Gastroesophageal sphincter (tissue), 4 donors: ENCODE measurements around the gene CCN5. TPM values are rescaled to one million over a fixed set of nuclear protein-coding genes. Genes with fewer than 3 reads are reported as not detected.

Experiments
- ATAC-seq: fragments of 150-250 bp; one replicate; pipeline ENCODE4 v1.9.1; 2016; ENCODE audit warnings: mild to moderate bottlenecking, moderate library complexity
- H3K27ac ChIP-seq, 4 donors: fragments of 200-600 bp; sonication (generic) in 3 of 4; 1 replicate in 3 of 4; 2 replicates in 1 of 4; pipeline ENCODE4 v1.5.1; 2016 to 2019
- H3K27me3 ChIP-seq: fragments of 200-600 bp; sonication (generic); one replicate; pipeline ENCODE4 v1.5.1; 2019
- H3K36me3 ChIP-seq, 2 donors: fragments of 200-600 bp; sonication (generic); one replicate each; pipeline ENCODE4 v1.5.1; 2019; ENCODE audit warnings: control low read depth in 1 of 2
- H3K4me1 ChIP-seq, 3 donors: fragments of 200-600 bp; sonication (generic); 1 replicate in 2 of 3; 2 replicates in 1 of 3; pipeline ENCODE4 v1.5.1; 2016 to 2019; ENCODE audit warnings: control low read depth in 2 of 3
- H3K4me3 ChIP-seq, 2 donors: fragments of 200-600 bp; sonication (generic); one replicate each; pipeline ENCODE4 v1.5.1; 2019; ENCODE audit warnings: mild to moderate bottlenecking in 1 of 2, moderate library complexity in 1 of 2
- H3K9me3 ChIP-seq, 3 donors: fragments of 200-600 bp; sonication (generic); one replicate each; pipeline ENCODE4 v1.5.1; 2017 to 2019; ENCODE audit warnings: control low read depth in 2 of 3
- CTCF ChIP-seq, 4 experiments: fragments of 200-600 bp in 2 of 4; fragments of 450-650 bp in 2 of 4; sonication (generic) in 1 of 4; IDR thresholded peaks; one replicate each; pipeline ENCODE4 v1.5.1; 2017 to 2019; ENCODE audit warnings: antibody characterized with exemption in 4 of 4, mild to moderate bottlenecking in 2 of 4, moderate library complexity in 2 of 4
- EP300 ChIP-seq: sonication (generic); formaldehyde crosslinking; IDR thresholded peaks from one replicate; pipeline ENCODE4 v1.6.1; 2017; ENCODE audit warnings: antibody characterized with exemption, mild to moderate bottlenecking
- POLR2A ChIP-seq, 2 donors: fragments of 450-650 bp; IDR thresholded peaks; one replicate each; pipeline ENCODE4 v1.6.1; 2017; ENCODE audit warnings: antibody characterized with exemption in 2 of 2, mild to moderate bottlenecking in 2 of 2, moderate library complexity in 1 of 2
- POLR2AphosphoS5 ChIP-seq: sonication (generic); formaldehyde crosslinking; IDR thresholded peaks from one replicate; pipeline ENCODE4 v1.6.1; 2017; ENCODE audit warnings: antibody characterized with exemption
- WGBS, 2 donors: methylation state at CpG; one replicate each; pipeline ENCODE4 v1.1.5; 2018; ENCODE audit warnings: low coverage in 1 of 2; 5-methylcytosine and 5-hydroxymethylcytosine counted together
- total RNA-seq, 4 donors: library from RNA; depleted of rRNA; stranded (reverse); fragments of >200 nt; gene quantifications; one replicate each; pipeline ENCODE4 v1.1.0, GENCODE V29; 2016

CCN5 gene
- total RNA-seq, 4 donors from 2014 or later: 52.9 to 359 (median 146) TPM

GRCh38 chr20:44705364-44706094 is 9.6 kb upstream of the CCN5 start:
- Histone ChIP-seq H3K9me3 (no peaks in the 10 kb centered on the region), H3K27ac (peak overlapping the region; percentile 44 to 86 (median 82)), H3K4me3 (no peak overlapping the region), H3K4me1 (peaks cover 7 to 57% (median 32%) of the 10 kb centered on the region in 3 donors), H3K36me3 (no peaks in the 10 kb centered on the region), H3K27me3 (no peaks in the 10 kb centered on the region)
- WGBS, 2 donors: 69 to 83% methylated on average over 2 to 4 of the region's 4 CpGs
- ATAC-seq: no peak
- no peak for TF ChIP-seq EP300

DNA sequence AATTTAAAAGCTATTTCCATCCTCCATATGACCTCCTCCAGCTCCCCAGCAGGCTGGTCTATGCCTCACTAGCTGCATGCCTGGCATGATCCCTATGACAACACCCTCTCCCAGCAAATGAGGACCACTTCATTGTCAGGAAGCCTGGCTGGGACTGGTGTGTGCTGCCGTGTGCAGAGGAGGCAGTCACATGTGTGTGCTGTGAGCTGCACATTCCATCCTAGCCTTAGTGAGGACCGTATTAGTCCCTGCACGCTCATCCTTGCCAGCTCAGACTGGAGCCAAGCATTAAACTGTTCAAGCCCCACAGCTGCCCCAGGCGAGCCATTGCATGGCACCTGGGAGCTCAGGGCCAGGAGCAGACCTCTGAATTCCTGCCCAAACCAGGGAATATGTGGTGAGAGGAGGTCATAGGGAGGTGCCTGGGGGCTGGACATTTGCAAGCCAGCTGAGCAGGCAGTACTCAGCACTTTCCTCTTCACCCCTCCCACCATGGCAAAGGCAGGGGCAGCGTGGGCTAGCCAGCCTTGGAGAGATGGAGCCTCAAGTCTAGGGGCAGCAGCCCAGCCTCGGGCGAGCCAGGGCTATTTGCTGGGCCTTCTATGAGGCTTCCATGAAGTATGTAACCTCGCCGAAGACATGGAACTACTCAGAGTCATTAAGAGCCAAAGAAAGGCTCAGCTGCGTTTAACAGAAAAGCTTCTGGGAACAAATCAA is 8.7 kb upstream of the CCN5 start:
- ATAC-seq: peak; percentile 83
- peak; percentile 53 for TF ChIP-seq POLR2AphosphoS5
- TF ChIP-seq EP300: no peak
- WGBS, 2 donors: 44% methylated on average over 2 of the region's 10 CpGs; no CpG with 5 or more reads in 1 of the 2 donors
- H3K4me3 ChIP-seq: no peak overlapping the region
- no peaks in the 10 kb centered on the region for H3K36me3 ChIP-seq
- H3K27ac ChIP-seq: peak overlapping the region; percentile 44 to 86 (median 82)
- H3K9me3 ChIP-seq: no peaks in the 10 kb centered on the region
- H3K27me3 ChIP-seq: no peaks in the 10 kb centered on the region
- H3K4me1 ChIP-seq: peaks cover 7 to 47% (median 24%) of the 10 kb centered on the region in 3 donors

- no peaks in the 10 kb centered on the region for H3K9me3 ChIP-seq
- no peaks in the 10 kb centered on the region for H3K27me3 ChIP-seq
- peak overlapping the region in 3 of 4 donors; percentile 36 to 85 (median 78) for H3K27ac ChIP-seq
- H3K4me3 ChIP-seq: no peak overlapping the region
- ATAC-seq: no peak
- peaks cover 7 to 41% (median 22%) of the 10 kb centered on the region in 3 donors for H3K4me1 ChIP-seq
- H3K36me3 ChIP-seq: no peaks in the 10 kb centered on the region
- 68 to 79% methylated on average over 4 to 5 of the region's 5 CpGs for WGBS, 2 donors
- TF ChIP-seq POLR2AphosphoS5 (no peak), CTCF (IDR thresholded peaks at IDR 0.05) (no peak), POLR2A (IDR thresholded peaks at IDR 0.05) (no peak), EP300 (no peak)
Observed at GRCh38 chr20:44707018-44707579, 8.1 kb upstream of the CCN5 start.

DNA sequence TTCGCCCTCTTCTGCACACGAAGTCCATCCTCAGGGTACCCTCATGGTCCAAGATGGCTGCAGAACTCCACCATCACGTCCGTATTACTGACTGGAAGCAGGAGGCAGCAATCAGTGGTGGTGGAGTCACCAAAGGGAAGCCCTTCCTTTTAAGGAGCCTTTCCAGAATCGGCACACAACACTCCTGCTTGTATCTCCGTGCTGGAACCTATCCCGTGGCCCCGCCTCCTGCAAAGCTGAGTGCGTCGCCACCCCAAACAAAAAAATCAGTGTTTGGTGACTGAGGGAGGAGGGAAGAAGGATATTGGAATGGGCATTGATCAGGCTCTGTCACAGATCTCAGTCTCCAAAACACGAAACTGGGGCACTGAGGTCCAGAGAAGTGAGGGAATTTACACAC is 5.8 kb upstream of the CCN5 start:
- 68 to 100% methylated on average over 2 to 10 of the region's 11 CpGs for WGBS, 2 donors
- H3K27ac ChIP-seq: peak overlapping the region in 1 of 4 donors; percentile 22
- H3K4me3 ChIP-seq: no peak overlapping the region
- no peak for TF ChIP-seq POLR2A (IDR thresholded peaks at IDR 0.05)
- TF ChIP-seq POLR2AphosphoS5: no peak
- peaks cover 5 to 38% (median 16%) of the 10 kb centered on the region in 3 donors for H3K4me1 ChIP-seq
- H3K9me3 ChIP-seq: no peaks in the 10 kb centered on the region
- ATAC-seq: no peak
- H3K27me3 ChIP-seq: no peaks in the 10 kb centered on the region
- no peaks in the 10 kb centered on the region for H3K36me3 ChIP-seq

DNA sequence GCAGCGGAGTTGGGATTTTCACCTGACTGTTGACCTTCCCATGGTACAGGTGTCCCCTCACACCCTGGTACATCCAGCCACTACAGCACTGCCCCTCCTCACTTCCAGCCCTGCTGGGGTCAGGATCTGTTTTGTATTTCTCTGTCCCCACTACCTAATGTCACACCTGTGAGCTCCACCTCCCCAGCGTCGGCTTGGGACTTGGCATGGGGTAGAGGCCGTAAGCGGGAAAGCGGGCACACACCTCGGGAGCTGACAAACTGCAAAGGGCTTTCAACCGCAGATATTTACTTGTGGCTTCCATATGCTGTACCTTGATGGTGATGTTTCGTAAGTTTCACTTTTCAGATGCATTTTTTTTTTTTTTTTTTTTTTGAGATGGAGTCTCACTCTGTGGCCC is 5.4 kb upstream of the CCN5 start:
- no peak for ATAC-seq
- Histone ChIP-seq H3K4me1 (peaks cover 5 to 38% (median 18%) of the 10 kb centered on the region in 3 donors), H3K27me3 (no peaks in the 10 kb centered on the region), H3K36me3 (no peaks in the 10 kb centered on the region), H3K9me3 (no peaks in the 10 kb centered on the region), H3K27ac (peak overlapping the region in 1 of 4 donors; percentile 22), H3K4me3 (no peak overlapping the region)
- WGBS, 2 donors: 94 to 100% methylated on average over 1 to 8 of the region's 9 CpGs
- TF ChIP-seq POLR2AphosphoS5: no peak
- TF ChIP-seq POLR2A (IDR thresholded peaks at IDR 0.05): no peak
- TF ChIP-seq EP300: no peak
- TF ChIP-seq CTCF (IDR thresholded peaks at IDR 0.05): no peak

DNA sequence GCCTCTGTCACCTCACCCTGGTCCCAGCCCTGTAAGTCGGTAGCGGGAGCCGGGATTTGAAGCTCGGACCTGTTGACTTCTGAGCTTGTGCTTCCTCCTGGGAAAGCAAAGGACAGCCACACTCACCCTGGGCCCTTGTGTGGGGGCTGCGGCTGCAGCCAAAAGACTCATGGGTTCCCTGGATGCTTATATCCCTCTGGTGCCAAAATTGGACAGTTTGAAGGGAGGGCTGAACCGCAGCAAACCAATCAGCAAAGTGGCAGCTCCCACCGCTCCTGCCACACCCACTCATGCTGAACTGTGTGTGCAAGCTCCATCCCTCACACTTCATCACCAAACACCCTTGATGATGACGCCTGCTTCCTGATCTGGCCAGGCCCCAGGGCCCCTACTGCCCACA is 3.9 kb upstream of the CCN5 start:
- H3K27ac ChIP-seq: peak overlapping the region in 1 of 4 donors; percentile 83
- TF ChIP-seq POLR2AphosphoS5 (no peak), POLR2A (IDR thresholded peaks at IDR 0.05) (no peak), CTCF (IDR thresholded peaks at IDR 0.05) (no peak), EP300 (no peak)
- ATAC-seq: no peak
- no peak overlapping the region for H3K4me3 ChIP-seq
- H3K4me1 ChIP-seq: peaks cover 5 to 46% (median 20%) of the 10 kb centered on the region in 3 donors
- H3K36me3 ChIP-seq: no peaks in the 10 kb centered on the region
- no peaks in the 10 kb centered on the region for H3K27me3 ChIP-seq
- H3K9me3 ChIP-seq: no peaks in the 10 kb centered on the region
- WGBS, 2 donors: 75 to 80% methylated on average over 2 to 3 of the region's 8 CpGs
